GM23248 (cell line): ENCODE data around the gene SLC44A2.

Experiments used
- EZH2 ChIP-seq: fragments of 200-600 bp; sonication (generic); IDR thresholded peaks from 2 replicates; pipeline ENCODE4 v1.6.1; 2018; ENCODE audit warnings: antibody characterized with exemption, mild to moderate bottlenecking; ENCODE audit not compliant: insufficient read depth, poor library complexity, severe bottlenecking
- EZH2phosphoT487 ChIP-seq: fragments of 200-600 bp; sonication (generic); IDR thresholded peaks from 2 replicates; pipeline ENCODE4 v1.6.1; 2018; ENCODE audit warnings: antibody characterized with exemption, moderate library complexity, mild to moderate bottlenecking, low read depth; ENCODE audit not compliant: insufficient read depth

DNA sequence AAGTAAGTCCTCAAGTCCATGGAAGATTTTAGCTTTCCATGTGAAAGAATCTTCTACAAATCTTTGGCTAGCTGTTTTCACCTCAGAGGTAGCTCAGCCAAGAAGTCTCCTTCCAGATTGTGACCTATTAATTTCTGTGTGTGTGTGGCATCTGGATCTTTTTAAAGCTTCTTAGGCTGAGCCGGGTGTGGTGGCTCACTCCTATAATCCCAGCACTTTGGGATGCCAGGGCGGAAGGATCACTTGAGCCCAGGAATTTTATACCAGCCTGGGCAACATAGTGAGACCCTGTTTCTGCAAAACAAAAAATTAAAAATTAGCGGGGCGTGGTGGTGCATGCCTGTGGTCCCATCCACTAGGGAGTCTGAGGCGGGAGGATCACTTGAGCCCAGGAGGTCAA, 13.4 kb upstream of the SLC44A2 start:
- TF ChIP-seq EZH2, result no peak
- no peak for TF ChIP-seq EZH2phosphoT487
